Ishikawa (cell line): ENCODE data around the gene IL17RD.

Experiments
- CEBPB ChIP-seq: IDR thresholded peaks from 2 replicates; pipeline ENCODE4 v1.6.1; 2012
- CREB1 ChIP-seq: IDR thresholded peaks from 2 replicates; pipeline ENCODE4 v1.6.1; 2012; ENCODE audit warnings: low read depth
- EGR1 ChIP-seq: IDR thresholded peaks from 2 replicates; pipeline ENCODE4 v1.6.1; 2012
- EP300 ChIP-seq: IDR thresholded peaks from 2 replicates; pipeline ENCODE4 v1.6.1; 2012; ENCODE audit warnings: borderline replicate concordance
- FOXM1 ChIP-seq: IDR thresholded peaks from 2 replicates; pipeline ENCODE4 v1.6.1; 2012; ENCODE audit warnings: low read depth, borderline replicate concordance
- MAX ChIP-seq: IDR thresholded peaks from 2 replicates; pipeline ENCODE4 v1.6.1; 2012
- RAD21 ChIP-seq: IDR thresholded peaks from 2 replicates; pipeline ENCODE4 v1.6.1; 2012; ENCODE audit warnings: low read depth
- REST ChIP-seq: IDR thresholded peaks from 2 replicates; pipeline ENCODE4 v1.6.1; 2012; ENCODE audit warnings: low read depth, mild to moderate bottlenecking
- TAF1 ChIP-seq: IDR thresholded peaks from 2 replicates; pipeline ENCODE4 v1.6.1; 2012; ENCODE audit warnings: low read depth, mild to moderate bottlenecking
- TEAD4 ChIP-seq: IDR thresholded peaks from 2 replicates; pipeline ENCODE4 v1.6.1; 2012
- YY1 ChIP-seq: IDR thresholded peaks from 2 replicates; pipeline ENCODE4 v1.6.1; 2012; ENCODE audit warnings: low read depth

- TF ChIP-seq CEBPB (no peak), FOXM1 (no peak; the same call in 1 of the 2 replicates), TEAD4 (peak; percentile 34; the same call in 1 of the 2 replicates), RAD21 (no peak), MAX (no peak), EP300 (peak; percentile 49; the same call in 1 of the 2 replicates), YY1 (no peak), EGR1 (no peak), CREB1 (no peak), TAF1 (no peak), REST (no peak)
Measured at GRCh38 chr3:57068437-57069089, 96.6 kb downstream of the IL17RD start.
